K562 (cell line): Measurements from ENCODE around the gene GOLGA6L9. TPM values are rescaled to one million over a fixed set of nuclear protein-coding genes. Genes with fewer than 3 reads are reported as not detected.
"Not testable (repeated sequence)": the region's sequence is repeated elsewhere in the genome, so short reads cannot be mapped to it uniquely, and the experiment has no call there.

ENCODE experiments used
- ATAC-seq: fragments of 200-7000 bp; cut with Tn5 transposase; 3 replicates; pipeline ENCODE4 v1.9.1; 2020; ENCODE audit warnings: moderate library complexity
- BruUV-seq: library from RNA; stranded (reverse); fragments of 400-500 nt; replicated peaks from 2 replicates; lab custom pipeline; 2021; lab: Mats Ljungman, UMichigan
- CTCF ChIA-PET: fragments of 300-600 bp; formaldehyde crosslinking; extraction: SDS; loops from one replicate; lab custom pipeline; 2021; ENCODE audit warnings: low intra/inter-chr PET ratio; lab: Yijun Ruan, JAX
- POLR2A ChIA-PET: fragments of 300-600, 350-650 bp; sonication (Branson Sonifier 250); formaldehyde crosslinking; extraction: SDS; loops from one replicate; lab custom pipeline; 2021; ENCODE audit warnings: antibody characterized with exemption, inconsistent platforms; lab: Yijun Ruan, JAX
- DNase-seq, 4 experiments: peaks; one replicate each; pipeline versions ENCODE4 v3.0.0 to v3.0.0-alpha.2; 2011 to 2018; ENCODE audit warnings: low spot score in 3 of 4, mixed read lengths in 3 of 4; ENCODE audit errors: extremely low read depth in 1 of 4
- FAIRE-seq: peaks from 2 replicates; lab custom pipeline; 2011; peaks lifted over from hg19 to GRCh38; lab: Jason Lieb, UNC
- H2AFZ ChIP-seq: 2 replicates; pipeline ENCODE4 v1.6.0; 2011; ENCODE audit warnings: low read depth, low read length, control low read depth, inconsistent platforms
- H3K27ac ChIP-seq: fragments of 200-600 bp; 3 replicates; pipeline ENCODE4 v1.8.0; 2011; ENCODE audit warnings: low read depth, mild to moderate bottlenecking, control low read depth, inconsistent platforms, low read length, moderate library complexity, mixed read lengths; ENCODE audit errors: extremely low read depth
- H3K27me3 ChIP-seq, 2 experiments: fragments of 300-600 bp in 1 of 2; 2 replicates in 1 of 2; 3 replicates in 1 of 2; pipeline versions ENCODE4 v1.6.0 to v1.8.0; 2011; ENCODE audit warnings: inconsistent platforms in 2 of 2, low read length in 2 of 2, mild to moderate bottlenecking in 1 of 2, mixed read lengths in 1 of 2, moderate library complexity in 1 of 2; ENCODE audit not compliant: control insufficient read depth in 2 of 2, insufficient read depth in 2 of 2
- H3K36me3 ChIP-seq: fragments of 300-600 bp; 3 replicates; pipeline ENCODE4 v1.8.0; 2011; ENCODE audit warnings: mild to moderate bottlenecking, low read length, inconsistent platforms; ENCODE audit not compliant: control insufficient read depth, insufficient read depth
- H3K4me1 ChIP-seq, 2 experiments: fragments of 200-600 bp in 1 of 2; replicated peaks in 1 of 2; 2 replicates in 1 of 2; 3 replicates in 1 of 2; pipeline versions ENCODE4 v1.5.1 to v1.8.0; 2011; ENCODE audit warnings: inconsistent platforms in 2 of 2, low read length in 2 of 2, mild to moderate bottlenecking in 1 of 2, mixed read lengths in 1 of 2, moderate library complexity in 1 of 2; ENCODE audit not compliant: control insufficient read depth in 2 of 2, insufficient read depth in 2 of 2
- H3K4me2 ChIP-seq: 2 replicates; pipeline ENCODE4 v1.6.1; 2011; ENCODE audit warnings: low read length, control low read depth, inconsistent platforms, mixed read lengths; ENCODE audit not compliant: insufficient read depth
- H3K4me3 ChIP-seq: fragments of 200-600 bp; sonication (generic), shearing (Covaris generic); 2 replicates; pipeline ENCODE4 v1.5.1; 2016; ENCODE audit warnings: control low read depth, inconsistent platforms
- H3K79me2 ChIP-seq: fragments of 200-600 bp; 3 replicates; pipeline ENCODE4 v1.8.0; 2011; ENCODE audit warnings: low read length, inconsistent platforms; ENCODE audit not compliant: control insufficient read depth, insufficient read depth
- H3K9ac ChIP-seq, 2 experiments: 2 replicates each; pipeline versions ENCODE4 v1.6.0 to v1.6.1; 2011; ENCODE audit warnings: low read depth in 2 of 2, low read length in 2 of 2, control low read depth in 1 of 2, inconsistent platforms in 1 of 2, mild to moderate bottlenecking in 1 of 2, mixed read lengths in 1 of 2; ENCODE audit not compliant: insufficient read depth in 1 of 2
- H3K9me1 ChIP-seq: one replicate; pipeline ENCODE4 v1.6.0; 2011; ENCODE audit warnings: inconsistent platforms, mild to moderate bottlenecking, low read length, moderate library complexity; ENCODE audit not compliant: control insufficient read depth, insufficient read depth
- H3K9me3 ChIP-seq: replicated peaks from 2 replicates; pipeline ENCODE4 v1.5.1; 2011; ENCODE audit warnings: low read depth, low read length, inconsistent platforms; ENCODE audit not compliant: control insufficient read depth, insufficient read depth
- H4K20me1 ChIP-seq: replicated peaks from 2 replicates; pipeline ENCODE4 v1.6.1; 2011; ENCODE audit warnings: low read length, inconsistent platforms, mixed read lengths; ENCODE audit not compliant: control insufficient read depth, insufficient read depth
- POLR2G ChIP-seq: fragments of 200-400 bp; formaldehyde crosslinking; IDR thresholded peaks from 2 replicates; pipeline ENCODE4 v1.6.1; 2017; ENCODE audit warnings: low read depth, mild to moderate bottlenecking, antibody characterized with exemption, low read length, moderate library complexity
- WGBS: fragments of 100-300 bp; shearing (Covaris generic); methylation state at CpG from one replicate; pipeline ENCODE4 v1.1.6; 2016; ENCODE audit warnings: low coverage, mixed read lengths; ENCODE audit not compliant: insufficient coverage; ENCODE audit errors: missing lambda C conversion rate; 5-methylcytosine and 5-hydroxymethylcytosine counted together
- in situ Hi-C: fragments of 300-500 bp; cut with MboI; formaldehyde crosslinking; loops from 4 replicates; pipeline ENCODE4 v1.15.0; 2018; ENCODE audit warnings: inconsistent platforms, mixed read lengths
- intact Hi-C: fragments of 100-400 bp; cut with micrococcal nuclease; formaldehyde crosslinking; loops from 2 replicates; pipeline ENCODE4 v1.14.2; 2022
- polyA plus RNA-seq, 8 experiments: library from polyadenylated mRNA; depleted of rRNA in 4 of 8; stranded (reverse) in 5 of 8; unstranded in 3 of 8; fragments of >200 nt; fragmentation: Nextera tagmentation in 2 of 8; fragmentation: Illumina TruSeq in 1 of 8; extraction: Ambion mirVana in 2 of 8; extraction: Trizol in 1 of 8; gene quantifications; 2 replicates each; pipeline versions ENCODE4 v1.2.1 to v1.2.3, GENCODE V29; 2011 to 2014; ENCODE audit warnings: inconsistent platforms in 1 of 8, missing spikeins in 1 of 8
- total RNA-seq, 7 experiments: library from RNA; depleted of rRNA in 6 of 7; stranded (reverse); fragments of >200 nt in 6 of 7; fragmentation: Illumina TruSeq in 2 of 7; extraction: Trizol in 2 of 7; gene quantifications; 2 replicates each; pipeline versions ENCODE4 v1.2.1 to v1.2.3, GENCODE V29; 2011 to 2021; ENCODE audit warnings: low replicate concordance in 1 of 7

Gene GOLGA6L9
- total and polyA plus RNA-seq, 9 of the 15 experiments (the other 6 are each of a cell fraction or from before 2014, with no cell fraction given): 1.1 to 11.4 (median 5.8) TPM

DNA sequence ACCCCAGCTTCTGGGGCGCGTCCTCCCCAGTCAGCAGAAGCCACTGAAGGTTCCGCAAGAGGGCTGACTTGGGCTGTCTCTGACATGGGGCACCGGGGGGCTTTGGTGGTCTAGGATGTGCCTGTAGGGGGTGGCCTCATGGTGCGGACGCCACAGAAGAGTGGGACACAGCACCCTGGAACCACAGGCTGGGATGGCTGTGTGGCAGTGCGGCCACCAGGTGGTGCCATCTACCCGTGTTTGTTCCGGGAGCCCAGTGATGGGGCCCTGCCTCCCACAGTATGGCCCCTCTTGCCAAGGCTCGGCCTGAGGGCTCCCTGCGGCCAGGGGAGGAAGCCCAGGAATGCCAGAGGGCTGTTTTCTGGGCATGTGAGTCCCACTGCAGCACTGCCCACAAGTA lies 38.6 kb downstream of the GOLGA6L9 start:
- H3K9me3 ChIP-seq, H3K9me1 ChIP-seq, FAIRE-seq, H3K27ac ChIP-seq, H3K36me3 ChIP-seq, H3K79me2 ChIP-seq, DNase-seq, POLR2A ChIA-PET, H3K9ac ChIP-seq, H2AFZ ChIP-seq, BruUV-seq, H3K27me3 ChIP-seq, in situ Hi-C loops, intact Hi-C loops, CTCF ChIA-PET, H3K4me3 ChIP-seq, H3K4me1 ChIP-seq, H3K4me2 ChIP-seq, H4K20me1 ChIP-seq: not testable (repeated sequence)
- peak; percentile 95 for ATAC-seq
- 40% methylated on average over 2 of the region's 11 CpGs for WGBS
- peak; percentile 48 for TF ChIP-seq POLR2G

DNA sequence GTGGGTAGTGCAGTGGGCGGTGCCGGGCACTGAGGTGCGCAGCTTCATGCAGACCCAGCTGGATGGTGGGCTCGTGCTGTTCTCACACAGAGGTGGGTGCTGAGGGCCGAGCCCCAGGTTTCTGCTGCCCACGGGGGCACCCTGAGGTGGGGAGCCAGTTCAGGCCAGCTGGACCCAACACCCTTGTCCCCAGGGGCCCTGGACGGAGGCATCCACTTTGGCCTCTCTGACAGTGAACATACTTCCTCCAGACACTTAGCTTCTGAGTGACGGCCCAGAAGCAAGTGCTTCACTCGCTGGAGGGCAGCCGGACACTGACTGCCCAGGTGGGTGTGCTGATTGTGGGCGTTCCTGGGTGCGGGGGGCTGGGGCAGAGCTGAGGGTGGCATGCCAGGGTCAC lies 39.8 kb downstream of the GOLGA6L9 start:
- DNase-seq, POLR2A ChIA-PET, H3K4me3 ChIP-seq, BruUV-seq, intact Hi-C loops, H3K9me1 ChIP-seq, H3K79me2 ChIP-seq, CTCF ChIA-PET, H3K4me1 ChIP-seq, ATAC-seq, H3K27ac ChIP-seq, H4K20me1 ChIP-seq, H3K4me2 ChIP-seq, H3K9ac ChIP-seq, in situ Hi-C loops, H3K9me3 ChIP-seq, H2AFZ ChIP-seq, H3K36me3 ChIP-seq, H3K27me3 ChIP-seq, FAIRE-seq: not testable (repeated sequence)
- no CpG with 5 or more reads among the region's 12 CpGs for WGBS
